H9 (cell line): ENCODE results near the gene MEPE. TPM values are rescaled to one million over a fixed set of nuclear protein-coding genes. Genes with fewer than 3 reads are reported as not detected.

Experiments used
- DNase-seq: peaks from one replicate; pipeline ENCODE4 v3.0.0-alpha.2; 2017
- H2AFZ ChIP-seq: one replicate; pipeline ENCODE4 v1.6.1; 2013; ENCODE audit warnings: mild to moderate bottlenecking, low read length, control low read depth, moderate library complexity
- H2AK5ac ChIP-seq: 2 replicates; pipeline ENCODE4 v1.6.1; 2013; ENCODE audit warnings: low read length, control low read depth, mixed read lengths; ENCODE audit not compliant: insufficient read length
- H2BK120ac ChIP-seq: one replicate; pipeline ENCODE4 v1.6.1; 2013; ENCODE audit warnings: low read depth, mild to moderate bottlenecking, low read length, control low read depth, inconsistent platforms; ENCODE audit not compliant: poor library complexity, severe bottlenecking
- H2BK12ac ChIP-seq: 2 replicates; pipeline ENCODE4 v1.6.1; 2013; ENCODE audit warnings: low read length, control low read depth, mixed read lengths, low read depth; ENCODE audit not compliant: insufficient read length
- H2BK15ac ChIP-seq: 2 replicates; pipeline ENCODE4 v1.6.1; 2013; ENCODE audit warnings: low read depth, low read length, control low read depth
- H2BK20ac ChIP-seq: one replicate; pipeline ENCODE4 v1.6.1; 2013; ENCODE audit warnings: low read depth, mild to moderate bottlenecking, low read length, control low read depth, inconsistent platforms; ENCODE audit not compliant: poor library complexity, severe bottlenecking
- H2BK5ac ChIP-seq: 2 replicates; pipeline ENCODE4 v1.6.1; 2013; ENCODE audit warnings: low read length, control low read depth, mixed read lengths; ENCODE audit not compliant: insufficient read length
- H3K14ac ChIP-seq: 2 replicates; pipeline ENCODE4 v1.6.1; 2013; ENCODE audit warnings: low read length, control low read depth; ENCODE audit not compliant: insufficient read depth
- H3K18ac ChIP-seq: 2 replicates; pipeline ENCODE4 v1.6.1; 2013; ENCODE audit warnings: low read depth, mild to moderate bottlenecking, mixed read lengths, low read length, control low read depth; ENCODE audit not compliant: insufficient read length
- H3K23ac ChIP-seq: 2 replicates; pipeline ENCODE4 v1.6.1; 2013; ENCODE audit warnings: low read length, control low read depth, mixed read lengths, low read depth; ENCODE audit not compliant: insufficient read length
- H3K23me2 ChIP-seq: 2 replicates; pipeline ENCODE4 v1.6.1; 2013; ENCODE audit warnings: low read depth, mild to moderate bottlenecking, mixed read lengths, low read length, control low read depth; ENCODE audit not compliant: insufficient read length, poor library complexity, severe bottlenecking
- H3K27ac ChIP-seq: 2 replicates; pipeline ENCODE4 v1.5.1; 2013; ENCODE audit warnings: low read length, control low read depth, mixed read lengths, low read depth; ENCODE audit not compliant: insufficient read length
- H3K27me3 ChIP-seq: 2 replicates; pipeline ENCODE4 v1.6.1; 2013; ENCODE audit warnings: low read length, control low read depth, inconsistent platforms; ENCODE audit not compliant: insufficient read depth
- H3K4ac ChIP-seq: 2 replicates; pipeline ENCODE4 v1.6.1; 2013; ENCODE audit warnings: low read depth, mild to moderate bottlenecking, control low read depth, inconsistent platforms, low read length, moderate library complexity
- H3K4me1 ChIP-seq: 2 replicates; pipeline ENCODE4 v1.6.1; 2013; ENCODE audit warnings: low read length, control low read depth, inconsistent platforms; ENCODE audit not compliant: insufficient read depth
- H3K4me2 ChIP-seq: 2 replicates; pipeline ENCODE4 v1.6.1; 2013; ENCODE audit warnings: low read length, control low read depth, mixed read lengths; ENCODE audit not compliant: insufficient read length, insufficient read depth
- H3K56ac ChIP-seq: 2 replicates; pipeline ENCODE4 v1.6.1; 2013; ENCODE audit warnings: low read depth, mild to moderate bottlenecking, mixed read lengths, low read length, control low read depth; ENCODE audit not compliant: insufficient read length
- H3K79me1 ChIP-seq: 2 replicates; pipeline ENCODE4 v1.6.1; 2013; ENCODE audit warnings: low read depth, mild to moderate bottlenecking, moderate library complexity, low read length, control low read depth, inconsistent platforms; ENCODE audit not compliant: insufficient read depth, poor library complexity, severe bottlenecking
- H3K79me2 ChIP-seq: 2 replicates; pipeline ENCODE4 v1.6.1; 2013; ENCODE audit warnings: low read length, control low read depth, inconsistent platforms; ENCODE audit not compliant: insufficient read depth
- H3K9ac ChIP-seq: 2 replicates; pipeline ENCODE4 v1.6.1; 2013; ENCODE audit warnings: low read length, control low read depth, mixed read lengths; ENCODE audit not compliant: insufficient read length; ENCODE audit errors: extremely low read depth
- H3K9me3 ChIP-seq: one replicate; pipeline ENCODE4 v1.6.1; 2013; ENCODE audit warnings: low read depth, low read length, inconsistent platforms; ENCODE audit not compliant: control insufficient read depth
- H3T11ph ChIP-seq: one replicate; pipeline ENCODE4 v1.6.1; 2013; ENCODE audit warnings: mild to moderate bottlenecking, low read length, control low read depth, inconsistent platforms
- H4K20me1 ChIP-seq: one replicate; pipeline ENCODE4 v1.6.1; 2013; ENCODE audit not compliant: control insufficient read depth, insufficient read length, insufficient read depth
- H4K5ac ChIP-seq: 2 replicates; pipeline ENCODE4 v1.6.1; 2013; ENCODE audit warnings: low read depth, mild to moderate bottlenecking, mixed read lengths, low read length, control low read depth; ENCODE audit not compliant: insufficient read length
- H4K8ac ChIP-seq: replicated peaks from 2 replicates; pipeline ENCODE4 v1.6.1; 2013; ENCODE audit warnings: low read length, control low read depth, mixed read lengths, low read depth; ENCODE audit not compliant: insufficient read length
- H4K91ac ChIP-seq: 2 replicates; pipeline ENCODE4 v1.6.1; 2013; ENCODE audit warnings: low read depth, mild to moderate bottlenecking, moderate library complexity, mixed read lengths, low read length, control low read depth; ENCODE audit not compliant: insufficient read length
- H3K27ac Mint-ChIP-seq, 3 experiments: 2 replicates in 2 of 3; 3 replicates in 1 of 3; pipeline ENCODE4 v1.8.0; 2020 to 2021; ENCODE audit warnings: mixed read lengths in 3 of 3, mild to moderate bottlenecking in 1 of 3, moderate library complexity in 1 of 3
- H3K27me3 Mint-ChIP-seq: 2 replicates; pipeline ENCODE4 v1.8.0; 2021; ENCODE audit warnings: low read depth, mild to moderate bottlenecking, moderate library complexity, mixed read lengths
- H3K36me3 Mint-ChIP-seq, 3 experiments: 2 replicates in 2 of 3; 3 replicates in 1 of 3; pipeline ENCODE4 v1.8.0; 2020 to 2021; ENCODE audit warnings: low read depth in 3 of 3, mixed read lengths in 3 of 3; ENCODE audit not compliant: insufficient read depth in 1 of 3
- H3K4me1 Mint-ChIP-seq, 2 experiments: 2 replicates each; pipeline ENCODE4 v1.8.0; 2020; ENCODE audit warnings: mixed read lengths in 2 of 2
- H3K4me3 Mint-ChIP-seq, 2 experiments: 2 replicates in 1 of 2; 3 replicates in 1 of 2; pipeline ENCODE4 v1.8.0; 2020 to 2021; ENCODE audit warnings: mild to moderate bottlenecking in 2 of 2, mixed read lengths in 2 of 2, moderate library complexity in 1 of 2
- H3K9me3 Mint-ChIP-seq, 2 experiments: 2 replicates in 1 of 2; 3 replicates in 1 of 2; pipeline ENCODE4 v1.8.0; 2020; ENCODE audit warnings: mild to moderate bottlenecking in 2 of 2, mixed read lengths in 2 of 2, moderate library complexity in 1 of 2
- CTCF ChIP-seq: fragments of 200-600 bp; sonication (generic); conservative IDR thresholded peaks from 3 replicates; pipeline ENCODE4 v1.8.0; 2021; ENCODE audit warnings: antibody characterized with exemption, mild to moderate bottlenecking
- WGBS: extraction: QIAGEN DNeasy Blood & Tissue Kit; methylation state at CpG from one replicate; pipeline ENCODE4 v1.1.7; 2013; ENCODE audit warnings: missing lambda C conversion rate, low lambda C conversion rate, mixed read lengths; ENCODE audit not compliant: insufficient read length; ENCODE audit errors: extremely low coverage; 5-methylcytosine and 5-hydroxymethylcytosine counted together
- total RNA-seq: library from RNA; stranded (reverse); gene quantifications from 2 replicates; pipeline ENCODE4 v1.2.1, GENCODE V29; 2021

MEPE gene
- total RNA-seq, 1 experiment from 2014 or later: not detected

DNA sequence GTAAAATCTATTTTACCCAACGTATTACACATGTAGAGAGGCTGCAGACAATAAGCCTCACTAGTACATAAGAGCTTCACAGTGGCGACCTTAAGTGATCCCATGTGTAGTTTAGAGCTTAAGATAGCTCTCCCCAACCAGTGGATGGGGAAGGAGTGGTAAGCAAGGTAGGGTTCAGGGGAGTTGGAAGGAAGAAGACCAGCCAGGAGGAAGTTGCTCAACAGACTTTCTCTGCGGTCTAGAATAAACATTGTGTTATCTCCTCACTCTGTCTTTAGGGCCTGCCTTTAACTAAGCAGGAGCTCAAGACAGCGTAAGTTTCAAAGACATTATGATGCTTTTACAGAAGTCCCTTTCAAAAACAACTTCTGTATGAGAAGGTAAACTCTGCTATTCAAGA is 16.8 kb downstream of the MEPE start:
- no peak overlapping the region for H3K23ac ChIP-seq
- H2AFZ ChIP-seq: no peak overlapping the region
- peaks cover 2% of the 10 kb centered on the region for H3K23me2 ChIP-seq
- H3K9ac ChIP-seq: no peak overlapping the region
- no peak overlapping the region for H3K56ac ChIP-seq
- no peak overlapping the region for H3K4me2 ChIP-seq
- no peaks in the 10 kb centered on the region for H3K27me3 Mint-ChIP-seq
- no peak for TF ChIP-seq CTCF
- H3K27ac ChIP-seq: no peak overlapping the region
- DNase-seq: no peak
- H3K14ac ChIP-seq: no peak overlapping the region
- H3K27ac Mint-ChIP-seq: no peak overlapping the region
- no peak overlapping the region for H4K8ac ChIP-seq
- no CpG with 5 or more reads among the region's 4 CpGs for WGBS
- H3K4me1 ChIP-seq: peaks cover 8% of the 10 kb centered on the region; the same call in 1 of the 2 replicates
- H3K79me1 ChIP-seq: no peaks in the 10 kb centered on the region
- H2BK5ac ChIP-seq: no peak overlapping the region
- H2BK120ac ChIP-seq: no peak overlapping the region
- H2AK5ac ChIP-seq: no peak overlapping the region
- no peak overlapping the region for H4K91ac ChIP-seq
- H3K9me3 Mint-ChIP-seq: no peaks in the 10 kb centered on the region
- no peak overlapping the region for H3K4me3 Mint-ChIP-seq
- H4K20me1 ChIP-seq: no peaks in the 10 kb centered on the region
- no peak overlapping the region for H4K5ac ChIP-seq
- no peaks in the 10 kb centered on the region for H3K36me3 Mint-ChIP-seq
- no peak overlapping the region for H3K4ac ChIP-seq
- no peaks in the 10 kb centered on the region for H3K9me3 ChIP-seq
- H2BK15ac ChIP-seq: no peak overlapping the region
- no peak overlapping the region for H3T11ph ChIP-seq
- no peak overlapping the region for H3K18ac ChIP-seq
- H2BK20ac ChIP-seq: no peak overlapping the region
- no peaks in the 10 kb centered on the region; the same call in 1 of the 2 replicates for H3K27me3 ChIP-seq
- H3K79me2 ChIP-seq: no peaks in the 10 kb centered on the region
- H2BK12ac ChIP-seq: no peak overlapping the region
- peaks cover 10 to 25% of the 10 kb centered on the region in 2 experiments for H3K4me1 Mint-ChIP-seq
